Subcutaneous adipose tissue (tissue), 4 donors: Measurements from ENCODE around the gene ARL8A. TPM values are rescaled to one million over a fixed set of nuclear protein-coding genes. Genes with fewer than 3 reads are reported as not detected.

Experiments used
- total RNA-seq, 4 donors: library from RNA; depleted of rRNA; stranded (reverse); fragments of >200 nt; gene quantifications; one replicate each; pipeline ENCODE4 v1.1.0, GENCODE V29; 2016
- TF ChIP-seq, protein P1 (sequence below): fragments of 450-650 bp; IDR thresholded peaks from one replicate; pipeline ENCODE4 v1.5.1; 2016; ENCODE audit warnings: low read depth, mild to moderate bottlenecking, control low read depth, antibody characterized with exemption, moderate library complexity

Gene ARL8A
- total RNA-seq, 4 donors from 2014 or later, result 28.5 to 52.0 (median 38.4) TPM

DNA sequence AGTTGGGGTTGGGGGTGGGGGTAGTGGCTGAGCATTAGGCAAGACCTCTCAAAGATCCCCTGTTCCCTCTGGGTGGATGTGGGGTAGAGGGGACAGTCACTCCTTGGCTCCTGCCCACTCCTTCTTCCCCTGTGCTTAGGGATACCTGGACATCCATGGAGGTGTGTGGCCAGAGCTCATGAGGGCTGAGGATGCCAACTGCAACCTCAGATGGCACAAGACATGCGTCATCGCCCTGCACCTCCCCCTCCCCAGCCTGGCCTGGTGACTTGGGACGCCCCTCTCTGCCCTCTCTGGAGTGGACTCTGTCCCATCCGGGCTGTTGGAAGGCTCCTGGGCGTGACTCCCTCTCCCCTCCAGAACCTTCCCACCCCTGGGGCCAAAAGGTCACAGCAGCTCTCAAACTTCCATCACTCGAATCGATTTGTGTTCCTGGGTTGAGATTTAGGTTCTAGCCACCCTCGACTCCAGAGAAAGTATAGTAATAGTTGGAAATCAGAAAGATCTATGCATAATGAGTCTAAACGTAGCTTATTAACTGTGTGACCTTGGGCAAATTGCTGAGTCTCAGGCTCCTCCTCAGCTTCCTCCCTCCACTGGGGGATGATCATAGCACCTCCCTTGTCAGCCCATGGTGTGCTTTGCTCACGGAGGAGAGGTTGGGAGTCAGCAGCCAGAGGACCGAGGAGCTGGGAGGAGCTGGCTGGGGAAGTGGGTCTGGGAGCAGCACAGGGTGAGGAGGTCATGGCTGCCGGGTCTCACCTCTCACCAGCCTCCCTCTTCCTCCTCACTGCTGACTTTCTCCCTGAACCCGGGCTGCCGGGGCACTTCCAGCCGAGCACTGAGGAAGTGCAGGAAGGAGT is 18.1 kb upstream of the ARL8A start:
- TF ChIP-seq, protein P1, sequence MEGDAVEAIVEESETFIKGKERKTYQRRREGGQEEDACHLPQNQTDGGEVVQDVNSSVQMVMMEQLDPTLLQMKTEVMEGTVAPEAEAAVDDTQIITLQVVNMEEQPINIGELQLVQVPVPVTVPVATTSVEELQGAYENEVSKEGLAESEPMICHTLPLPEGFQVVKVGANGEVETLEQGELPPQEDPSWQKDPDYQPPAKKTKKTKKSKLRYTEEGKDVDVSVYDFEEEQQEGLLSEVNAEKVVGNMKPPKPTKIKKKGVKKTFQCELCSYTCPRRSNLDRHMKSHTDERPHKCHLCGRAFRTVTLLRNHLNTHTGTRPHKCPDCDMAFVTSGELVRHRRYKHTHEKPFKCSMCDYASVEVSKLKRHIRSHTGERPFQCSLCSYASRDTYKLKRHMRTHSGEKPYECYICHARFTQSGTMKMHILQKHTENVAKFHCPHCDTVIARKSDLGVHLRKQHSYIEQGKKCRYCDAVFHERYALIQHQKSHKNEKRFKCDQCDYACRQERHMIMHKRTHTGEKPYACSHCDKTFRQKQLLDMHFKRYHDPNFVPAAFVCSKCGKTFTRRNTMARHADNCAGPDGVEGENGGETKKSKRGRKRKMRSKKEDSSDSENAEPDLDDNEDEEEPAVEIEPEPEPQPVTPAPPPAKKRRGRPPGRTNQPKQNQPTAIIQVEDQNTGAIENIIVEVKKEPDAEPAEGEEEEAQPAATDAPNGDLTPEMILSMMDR, result no peak

DNA sequence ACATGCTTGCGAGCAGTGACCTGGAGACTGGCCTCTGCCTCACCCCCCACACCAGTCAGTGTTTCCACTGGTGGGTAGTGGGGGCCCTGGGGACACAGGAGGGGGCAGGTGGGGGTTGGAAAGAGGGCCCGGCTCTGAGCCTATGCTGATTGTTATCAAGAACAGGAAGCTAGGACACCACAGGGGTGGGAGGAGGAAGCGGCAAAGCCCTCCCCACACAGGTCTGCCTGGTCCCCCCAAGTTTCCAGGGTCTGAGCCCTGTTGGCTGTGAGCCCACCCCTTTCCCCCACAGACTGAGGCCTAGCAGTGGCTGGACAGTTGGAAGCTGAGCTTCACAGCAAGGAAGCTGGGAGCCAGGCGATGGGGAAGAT is 17.5 kb upstream of the ARL8A start:
- TF ChIP-seq, protein P1, result no peak

DNA sequence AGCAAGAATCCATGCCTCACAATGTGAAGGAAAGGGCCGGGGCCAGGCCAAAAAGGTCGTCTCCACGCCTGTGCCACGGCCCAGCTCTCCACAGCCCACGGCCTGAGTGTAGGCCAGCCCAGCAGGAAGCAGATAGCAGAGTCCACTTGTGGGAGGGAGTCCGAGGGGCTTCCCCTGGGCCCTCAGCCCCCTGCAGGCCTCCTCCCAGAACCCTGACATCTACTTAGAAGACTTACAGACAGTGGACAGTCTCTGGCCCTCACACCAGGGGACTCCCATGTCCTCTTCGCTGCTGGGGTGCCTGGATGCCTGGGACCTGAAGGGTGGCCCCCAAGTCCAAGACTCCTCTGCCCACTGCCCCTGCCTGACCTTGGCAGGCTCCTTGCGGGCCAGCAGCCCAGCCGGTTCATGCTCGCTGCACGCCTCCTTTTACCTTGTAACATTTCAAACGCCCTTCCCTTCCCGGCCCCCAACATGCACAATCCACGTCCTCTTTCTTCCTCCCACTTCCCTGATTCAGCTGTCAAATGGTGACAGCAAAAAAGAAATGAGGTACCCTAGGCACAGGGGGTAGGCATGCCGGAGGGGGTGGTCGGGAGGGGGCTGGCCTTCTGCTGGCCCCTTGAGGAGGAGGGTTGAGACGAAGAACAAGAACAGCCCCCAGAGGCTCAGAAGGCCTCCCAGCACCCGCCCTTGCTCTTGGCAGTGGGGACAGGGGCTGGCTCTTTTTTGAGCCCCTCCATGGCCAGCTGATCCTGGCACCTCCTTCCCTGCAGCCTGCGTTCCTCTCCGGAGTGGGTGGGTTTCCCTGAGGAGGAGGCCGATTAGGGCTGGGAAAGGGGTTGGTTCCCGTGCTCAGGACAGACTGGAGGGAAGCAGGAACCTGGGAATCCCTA is 16.9 kb upstream of the ARL8A start:
- TF ChIP-seq, protein P1, result no peak

DNA sequence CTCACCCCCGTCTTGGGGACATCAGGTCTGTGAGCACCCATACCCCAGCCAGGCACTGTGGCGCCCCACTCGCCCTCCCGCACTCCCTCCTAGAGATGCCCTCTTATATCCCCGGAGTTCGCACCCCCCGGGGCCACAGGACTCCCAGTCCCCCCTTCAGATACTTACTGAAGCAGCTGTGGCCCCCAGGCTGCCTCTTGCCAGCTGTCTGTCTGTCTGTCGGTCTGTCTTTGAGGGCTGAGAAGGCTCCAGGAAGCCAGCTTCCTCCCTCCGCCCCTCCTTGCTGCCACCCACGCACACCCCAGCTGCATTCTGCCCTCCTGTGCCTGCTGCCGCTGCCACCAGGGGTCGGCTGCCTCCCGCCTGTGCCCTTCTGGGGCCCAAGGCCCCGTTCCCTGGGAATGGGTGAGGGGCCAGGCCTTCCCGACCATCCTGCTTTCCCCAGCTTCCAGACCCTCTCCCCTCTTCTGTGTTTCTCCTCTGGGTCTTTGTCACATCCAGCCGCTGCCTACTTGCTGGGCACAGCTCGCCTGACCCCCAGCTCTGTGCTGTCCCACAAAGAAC is 15.9 kb upstream of the ARL8A start, which contains the start of gene PTPN7:
TSS of gene PTPN7 (minus strand) at position 226 of the 564 bp plus-strand sequence. CDS start 1,200 bp downstream, outside the sequence.
- TF ChIP-seq, protein P1, result no peak

DNA sequence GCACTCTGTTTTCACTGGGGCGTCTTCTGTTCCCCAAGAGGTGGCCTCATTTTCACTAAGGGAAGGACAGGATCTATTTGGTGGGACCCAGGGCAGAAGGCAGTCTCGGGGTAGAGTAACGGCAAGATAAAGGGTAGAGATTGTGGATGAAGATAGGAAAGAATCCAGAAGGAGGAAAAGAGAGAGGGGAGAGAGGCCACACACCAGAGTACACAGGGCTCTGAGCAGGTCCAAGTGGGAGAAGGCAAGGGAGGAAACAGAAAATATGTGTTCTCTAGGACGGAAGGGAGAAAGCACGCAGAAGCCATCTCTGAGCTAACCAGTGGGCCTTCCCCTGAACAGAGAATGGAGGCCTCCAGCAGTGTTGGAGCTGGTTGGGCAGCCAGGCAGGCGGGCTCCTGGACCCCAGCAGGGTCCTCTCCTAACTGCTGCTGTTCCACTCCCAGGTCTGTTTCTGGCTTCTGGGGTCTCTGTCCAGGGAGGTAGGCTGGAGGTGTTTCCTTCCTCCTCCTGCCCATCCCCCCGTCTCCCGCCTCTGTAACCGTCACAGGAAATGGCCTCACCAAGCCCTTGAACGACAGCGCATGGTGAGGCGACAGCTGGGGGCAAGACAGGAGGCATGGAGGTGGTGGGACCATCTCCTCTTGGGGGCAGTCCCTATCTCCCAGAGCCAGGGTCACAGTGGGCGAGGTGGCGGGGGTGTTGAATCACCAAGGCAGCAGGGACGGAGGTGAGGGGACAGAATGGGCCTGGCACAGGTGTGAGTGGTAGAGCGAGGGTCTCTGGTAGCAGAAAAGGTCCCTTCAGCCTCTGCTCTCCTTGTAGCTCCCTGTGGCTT is 15.2 kb upstream of the ARL8A start:
- TF ChIP-seq, protein P1, result no peak

DNA sequence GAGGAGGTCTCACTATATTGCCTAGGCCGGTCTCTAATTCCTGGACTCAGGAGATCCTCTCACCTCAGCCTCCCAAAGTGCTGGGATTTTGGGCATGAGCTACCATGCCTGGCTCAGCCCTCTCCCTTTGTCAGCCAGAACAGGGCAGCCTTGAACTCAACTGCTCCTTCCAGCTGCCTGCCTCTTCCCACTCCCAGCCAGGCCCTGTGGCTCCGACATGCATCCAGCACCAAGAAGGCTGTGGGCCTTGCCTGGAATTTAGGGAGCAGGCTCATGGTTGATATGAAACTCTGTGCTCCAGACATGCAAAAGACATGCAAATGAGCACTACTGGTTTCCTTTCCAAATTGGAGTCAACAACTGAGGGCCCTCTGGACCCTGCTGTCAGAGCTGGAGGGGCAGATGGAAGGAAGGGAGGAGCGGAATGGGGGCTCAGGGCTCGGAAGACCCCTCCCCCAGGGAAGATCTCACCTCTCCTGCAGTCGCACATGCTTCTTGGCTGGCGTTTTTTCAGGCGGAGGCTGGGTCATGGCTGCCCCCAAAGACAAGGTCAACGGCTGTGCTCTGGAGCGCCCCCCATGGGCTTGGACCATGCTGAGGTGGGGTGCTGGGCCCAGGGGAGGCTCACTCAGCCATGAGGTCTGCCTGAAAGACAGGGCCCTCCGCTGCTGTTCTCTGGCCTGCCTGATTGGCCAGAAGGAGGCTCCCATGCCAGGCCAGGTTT is 14.4 kb upstream of the ARL8A start:
- TF ChIP-seq, protein P1, result no peak
